ENCODE measurements around the gene RXRA.

- TF ChIP-seq CTCF (IDR thresholded peaks at IDR 0.05) (no peak), POLR2AphosphoS5 (IDR thresholded peaks at IDR 0.05; ENCODE audit: insufficient read depth in 1 of 2, low read depth in 1 of 2) (no peak), POLR2A (IDR thresholded peaks at IDR 0.05) (no peak)
Measured at GRCh38 chr9:134431095-134431494, 104.8 kb downstream of the RXRA start.

Measured in vagina (tissue), 2 donors.